CD14-positive monocyte (primary cell): ENCODE data around the gene TNFRSF25. TPM values are rescaled to one million over a fixed set of nuclear protein-coding genes. Genes with fewer than 3 reads are reported as not detected.

Experiments used
- DNase-seq, 3 donors: peaks; one replicate each; pipeline ENCODE4 v3.0.0-alpha.2; 2011 to 2022
- H2AFZ ChIP-seq: 2 replicates; pipeline ENCODE4 v1.6.0; 2012; ENCODE audit warnings: mild to moderate bottlenecking, low read depth, low read length, inconsistent platforms; ENCODE audit not compliant: insufficient read depth, poor library complexity, severe bottlenecking
- H3K27ac ChIP-seq, 2 donors: 1 replicate in 1 of 2; 2 replicates in 1 of 2; pipeline ENCODE4 v1.5.1; 2012 to 2013; ENCODE audit warnings: low read length in 2 of 2, control low read depth in 1 of 2, inconsistent platforms in 1 of 2, low read depth in 1 of 2, mild to moderate bottlenecking in 1 of 2
- H3K27me3 ChIP-seq, 2 donors: one replicate each; pipeline versions ENCODE4 v1.6.0 to v1.6.1; 2011 to 2013; ENCODE audit warnings: low read length in 2 of 2; ENCODE audit not compliant: control insufficient read depth in 2 of 2, insufficient read depth in 2 of 2
- H3K36me3 ChIP-seq, 2 donors: replicated peaks in 1 of 2; 1 replicate in 1 of 2; 2 replicates in 1 of 2; pipeline versions ENCODE4 v1.5.1 to v1.6.1; 2012 to 2013; ENCODE audit warnings: low read length in 2 of 2, control low read depth in 1 of 2, inconsistent platforms in 1 of 2, mild to moderate bottlenecking in 1 of 2; ENCODE audit not compliant: insufficient read depth in 2 of 2, control insufficient read depth in 1 of 2
- H3K4me1 ChIP-seq, 2 donors: 1 replicate in 1 of 2; 2 replicates in 1 of 2; pipeline versions ENCODE4 v1.5.1 to v1.6.1; 2012 to 2013; ENCODE audit warnings: low read length in 2 of 2, control low read depth in 1 of 2, inconsistent platforms in 1 of 2, mild to moderate bottlenecking in 1 of 2, moderate library complexity in 1 of 2; ENCODE audit not compliant: insufficient read depth in 2 of 2, control insufficient read depth in 1 of 2
- H3K4me2 ChIP-seq: replicated peaks from 2 replicates; pipeline ENCODE3; 2012; ENCODE audit warnings: low read length, moderate library complexity, mild to moderate bottlenecking; ENCODE audit not compliant: poor library complexity, severe bottlenecking; ENCODE audit errors: extremely low read depth
- H3K4me3 ChIP-seq, 3 experiments: fragments of 200-600 bp in 1 of 3; sonication (generic) in 1 of 3; replicated peaks in 1 of 3; 1 replicate in 2 of 3; 2 replicates in 1 of 3; pipeline ENCODE4 v1.5.1; 2011 to 2013; ENCODE audit warnings: low read length in 3 of 3, mild to moderate bottlenecking in 3 of 3, control low read depth in 2 of 3, low read depth in 2 of 3, inconsistent platforms in 1 of 3, moderate library complexity in 1 of 3
- H3K79me2 ChIP-seq: 2 replicates; pipeline ENCODE4 v1.6.0; 2012; ENCODE audit warnings: mild to moderate bottlenecking, control low read depth, inconsistent platforms, low read length, moderate library complexity; ENCODE audit not compliant: insufficient read depth
- H3K9ac ChIP-seq: 2 replicates; pipeline ENCODE4 v1.6.0; 2017; ENCODE audit warnings: low read length, mild to moderate bottlenecking; ENCODE audit not compliant: insufficient read depth, poor library complexity, severe bottlenecking
- H3K9me3 ChIP-seq, 2 donors: replicated peaks in 1 of 2; 1 replicate in 1 of 2; 2 replicates in 1 of 2; pipeline versions ENCODE4 v1.5.1 to v1.6.1; 2012 to 2013; ENCODE audit warnings: low read length in 2 of 2, control low read depth in 1 of 2; ENCODE audit not compliant: control insufficient read depth in 1 of 2, insufficient read depth in 1 of 2
- H4K20me1 ChIP-seq: 2 replicates; pipeline ENCODE4 v1.6.0; 2012; ENCODE audit warnings: mild to moderate bottlenecking, low read length, control low read depth, moderate library complexity; ENCODE audit not compliant: insufficient read depth
- H3K27ac Mint-ChIP-seq, 7 donors: one replicate each; pipeline ENCODE4 v1.8.0; 2020; ENCODE audit warnings: mild to moderate bottlenecking in 7 of 7, mixed read lengths in 7 of 7, moderate library complexity in 6 of 7, inconsistent platforms in 2 of 7
- H3K27me3 Mint-ChIP-seq, 3 donors: one replicate each; pipeline ENCODE4 v1.8.0; 2021 to 2022; ENCODE audit warnings: low read depth in 3 of 3, mild to moderate bottlenecking in 3 of 3, mixed read lengths in 3 of 3, moderate library complexity in 3 of 3, inconsistent platforms in 1 of 3
- H3K36me3 Mint-ChIP-seq, 2 donors: one replicate each; pipeline ENCODE4 v1.8.0; 2020; ENCODE audit warnings: mixed read lengths in 2 of 2, inconsistent platforms in 1 of 2, mild to moderate bottlenecking in 1 of 2
- H3K4me1 Mint-ChIP-seq: one replicate; pipeline ENCODE4 v1.8.0; 2020; ENCODE audit warnings: mild to moderate bottlenecking, mixed read lengths
- H3K4me3 Mint-ChIP-seq, 2 donors: one replicate each; pipeline ENCODE4 v1.8.0; 2020; ENCODE audit warnings: mild to moderate bottlenecking in 2 of 2, mixed read lengths in 2 of 2, moderate library complexity in 1 of 2
- H3K9me3 Mint-ChIP-seq, 7 donors: one replicate each; pipeline ENCODE4 v1.8.0; 2020 to 2022; ENCODE audit warnings: mixed read lengths in 7 of 7, mild to moderate bottlenecking in 6 of 7, moderate library complexity in 6 of 7, inconsistent platforms in 2 of 7
- CTCF ChIP-seq: fragments of 200-600 bp; IDR thresholded peaks from one replicate; pipeline ENCODE4 v1.8.0; 2022; ENCODE audit warnings: antibody characterized with exemption, mild to moderate bottlenecking
- WGBS: methylation state at CpG from one replicate; pipeline ENCODE4 v1.1.5; 2013; ENCODE audit warnings: missing lambda C conversion rate; ENCODE audit not compliant: insufficient coverage; 5-methylcytosine and 5-hydroxymethylcytosine counted together
- intact Hi-C, 2 donors: fragments of 100-400 bp; cut with micrococcal nuclease; formaldehyde crosslinking; loops; one replicate each; pipeline versions ENCODE4 v1.15.0 to v1.15.1; 2023
- polyA plus RNA-seq, 3 donors: library from polyadenylated mRNA; depleted of rRNA in 1 of 3; unstranded in 2 of 3; stranded (reverse) in 1 of 3; fragments of 300-500 nt in 2 of 3; fragments of >200 nt in 1 of 3; fragmentation: Illumina TruSeq in 2 of 3; gene quantifications; 1 replicate in 2 of 3; 2 replicates in 1 of 3; pipeline ENCODE4 v1.2.3, GENCODE V29; 2012 to 2021

The TNFRSF25 gene
- polyA plus RNA-seq, 3 donors, result 0.33 to 3.0 (median 0.48) TPM

GRCh38 chr1:6497215-6497866 is 31.4 kb upstream of the TNFRSF25 start:
- H3K4me3 ChIP-seq, result no peak overlapping the region
- Mint-ChIP-seq H3K27me3 (peaks cover 51 to 61% (median 56%) of the 10 kb centered on the region in 3 donors), H3K4me1 (peaks cover 6% of the 10 kb centered on the region), H3K4me3 (peak overlapping the region; percentile 41 to 79), H3K9me3 (peaks cover 0 to 9% (median 2%) of the 10 kb centered on the region in 7 donors), H3K36me3 (peaks cover 0 to 3% of the 10 kb centered on the region in 2 donors), H3K27ac (no peak overlapping the region)
- H4K20me1 ChIP-seq, result no peaks in the 10 kb centered on the region
- under 1% methylated on average over 71 of the region's 74 CpGs for WGBS
- DNase-seq, result no peak
- H3K27me3 ChIP-seq, result peaks cover 7 to 39% of the 10 kb centered on the region in 2 donors
- no peaks in the 10 kb centered on the region for H3K79me2 ChIP-seq
- peaks cover 0 to 4% of the 10 kb centered on the region in 2 donors for H3K9me3 ChIP-seq
- H3K36me3 ChIP-seq, result no peaks in the 10 kb centered on the region
- H3K4me2 ChIP-seq, result peak overlapping the region; percentile 23
- no peak overlapping the region for H2AFZ ChIP-seq
- intact Hi-C loops, result no loop called here
- H3K27ac ChIP-seq, result no peak overlapping the region
- no peaks in the 10 kb centered on the region for H3K4me1 ChIP-seq
- TF ChIP-seq CTCF, result no peak
- no peak overlapping the region for H3K9ac ChIP-seq

- no peak overlapping the region for H3K4me2 ChIP-seq
- no peak overlapping the region for H3K27ac Mint-ChIP-seq
Observed at GRCh38 chr1:6496890-6497214, 30.9 kb upstream of the TNFRSF25 start.

More at GRCh38 chr1:6496890-6497214, 30.9 kb upstream of the TNFRSF25 start:
- no peaks in the 10 kb centered on the region for H4K20me1 ChIP-seq
- no peak for DNase-seq
- H3K4me3 Mint-ChIP-seq, result no peak overlapping the region
- peaks cover 0 to 3% of the 10 kb centered on the region in 2 donors for H3K36me3 Mint-ChIP-seq
- TF ChIP-seq CTCF, result no peak
- peaks cover 56 to 66% (median 58%) of the 10 kb centered on the region in 3 donors for H3K27me3 Mint-ChIP-seq
- no peak overlapping the region for H3K9ac ChIP-seq
- intact Hi-C loops, result no loop called here
- no peaks in the 10 kb centered on the region for H3K79me2 ChIP-seq
- no peaks in the 10 kb centered on the region for H3K4me1 ChIP-seq
- H3K9me3 ChIP-seq, result peaks cover 0 to 4% of the 10 kb centered on the region in 2 donors
- no peaks in the 10 kb centered on the region for H3K36me3 ChIP-seq
- peaks cover 7 to 42% of the 10 kb centered on the region in 2 donors for H3K27me3 ChIP-seq
- H3K4me3 ChIP-seq, result no peak overlapping the region
- peaks cover 6% of the 10 kb centered on the region for H3K4me1 Mint-ChIP-seq
- 4% methylated on average over 13 of the region's 21 CpGs for WGBS
- no peak overlapping the region for H3K27ac ChIP-seq
- H2AFZ ChIP-seq, result no peak overlapping the region
- peaks cover 0 to 9% (median 2%) of the 10 kb centered on the region in 7 donors for H3K9me3 Mint-ChIP-seq
